ENCODE data around the gene SELENOV.
A peak's percentile ranks its signal among the peaks of the same experiment; 100 is the strongest.

The SELENOV gene

GRCh38 chr19:39558624-39559117 lies 43.7 kb downstream of the SELENOV start:
- no peak for DNase-seq

GRCh38 chr19:39563408-39563807 lies 48.5 kb downstream of the SELENOV start:
- DNase-seq: no peak

DNA sequence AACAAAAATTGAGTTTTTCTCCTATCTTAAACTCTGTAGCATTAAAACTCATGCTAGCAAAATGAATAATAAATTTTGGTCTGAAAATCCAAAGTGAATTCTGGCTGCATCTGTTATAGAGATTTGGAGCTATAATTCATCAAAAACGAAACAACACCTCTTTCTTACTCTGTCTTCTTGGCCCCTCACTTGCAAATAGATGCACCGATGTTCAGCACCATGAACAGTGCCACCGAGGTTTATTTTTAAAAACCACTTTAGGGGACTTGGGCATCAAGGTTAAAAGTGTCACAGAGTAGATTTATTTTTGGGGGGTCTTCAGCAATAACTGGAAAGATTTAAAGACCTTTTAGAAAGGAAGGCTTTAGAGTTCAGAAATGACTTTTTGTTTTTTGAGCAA lies 51.1 kb downstream of the SELENOV start:
- peak; percentile 6 for DNase-seq

DNA sequence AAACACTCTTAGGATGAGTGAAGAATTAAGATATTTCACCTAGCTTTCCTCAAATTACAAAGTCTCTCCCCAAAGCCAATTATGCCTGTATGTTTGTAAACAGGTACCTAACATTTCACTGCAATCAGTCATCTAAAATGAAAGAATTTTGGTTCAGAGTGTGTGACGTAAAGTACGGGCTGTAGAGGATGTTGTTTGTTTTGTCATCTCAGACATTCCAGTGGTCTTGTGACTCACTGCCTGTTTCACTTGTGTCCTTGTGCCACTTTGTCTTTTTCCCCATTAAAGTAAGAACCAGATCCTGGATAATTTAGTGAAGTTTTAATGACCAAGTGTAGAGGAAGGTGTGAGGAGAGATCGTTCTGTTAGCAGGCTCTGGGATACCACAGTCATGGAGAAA lies 53.7 kb downstream of the SELENOV start:
- no peak for DNase-seq

All from hematopoietic multipotent progenitor cell treated with erythropoietin and hydrocortisone succinate and interleukin-3 and kit ligand, for 4 days (in vitro differentiated cells).